GM12872 (cell line): ENCODE results near the gene KCTD2.

Source experiments
- TF ChIP-seq, protein P1 (sequence below): IDR thresholded peaks from 3 replicates; pipeline ENCODE4 v1.5.1; 2011; ENCODE audit warnings: low read depth, mild to moderate bottlenecking, low read length, moderate library complexity; ENCODE audit not compliant: insufficient read depth

The KCTD2 gene

GRCh38 chr17:75097865-75098264 lies 50.8 kb downstream of the KCTD2 start:
- TF ChIP-seq, protein P1, sequence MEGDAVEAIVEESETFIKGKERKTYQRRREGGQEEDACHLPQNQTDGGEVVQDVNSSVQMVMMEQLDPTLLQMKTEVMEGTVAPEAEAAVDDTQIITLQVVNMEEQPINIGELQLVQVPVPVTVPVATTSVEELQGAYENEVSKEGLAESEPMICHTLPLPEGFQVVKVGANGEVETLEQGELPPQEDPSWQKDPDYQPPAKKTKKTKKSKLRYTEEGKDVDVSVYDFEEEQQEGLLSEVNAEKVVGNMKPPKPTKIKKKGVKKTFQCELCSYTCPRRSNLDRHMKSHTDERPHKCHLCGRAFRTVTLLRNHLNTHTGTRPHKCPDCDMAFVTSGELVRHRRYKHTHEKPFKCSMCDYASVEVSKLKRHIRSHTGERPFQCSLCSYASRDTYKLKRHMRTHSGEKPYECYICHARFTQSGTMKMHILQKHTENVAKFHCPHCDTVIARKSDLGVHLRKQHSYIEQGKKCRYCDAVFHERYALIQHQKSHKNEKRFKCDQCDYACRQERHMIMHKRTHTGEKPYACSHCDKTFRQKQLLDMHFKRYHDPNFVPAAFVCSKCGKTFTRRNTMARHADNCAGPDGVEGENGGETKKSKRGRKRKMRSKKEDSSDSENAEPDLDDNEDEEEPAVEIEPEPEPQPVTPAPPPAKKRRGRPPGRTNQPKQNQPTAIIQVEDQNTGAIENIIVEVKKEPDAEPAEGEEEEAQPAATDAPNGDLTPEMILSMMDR = no peak

DNA sequence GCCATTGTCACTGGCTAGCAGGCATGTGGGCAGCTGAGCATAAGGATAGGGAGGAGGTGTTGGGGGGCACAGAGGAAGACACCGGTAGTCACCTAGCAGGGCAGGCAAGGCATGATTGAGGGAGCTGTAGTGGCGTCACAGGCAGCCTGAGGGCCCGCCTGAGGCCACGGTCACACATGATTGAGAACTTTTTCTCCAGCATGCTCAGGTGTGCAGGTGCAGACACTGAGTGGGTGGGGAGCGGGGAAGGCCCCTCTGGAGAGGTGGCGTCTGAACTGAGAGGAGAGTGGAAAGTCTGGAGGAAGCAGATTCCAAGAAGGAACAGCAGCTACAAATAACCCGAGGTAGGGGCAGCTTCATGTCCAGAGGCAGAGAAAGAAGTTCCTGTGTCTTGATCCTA lies 51.8 kb downstream of the KCTD2 start:
- TF ChIP-seq, protein P1 = no peak

- TF ChIP-seq, protein P1 = no peak
These were observed 53.0 kb downstream of the KCTD2 start for GRCh38 chr17:75099881-75100595.

DNA sequence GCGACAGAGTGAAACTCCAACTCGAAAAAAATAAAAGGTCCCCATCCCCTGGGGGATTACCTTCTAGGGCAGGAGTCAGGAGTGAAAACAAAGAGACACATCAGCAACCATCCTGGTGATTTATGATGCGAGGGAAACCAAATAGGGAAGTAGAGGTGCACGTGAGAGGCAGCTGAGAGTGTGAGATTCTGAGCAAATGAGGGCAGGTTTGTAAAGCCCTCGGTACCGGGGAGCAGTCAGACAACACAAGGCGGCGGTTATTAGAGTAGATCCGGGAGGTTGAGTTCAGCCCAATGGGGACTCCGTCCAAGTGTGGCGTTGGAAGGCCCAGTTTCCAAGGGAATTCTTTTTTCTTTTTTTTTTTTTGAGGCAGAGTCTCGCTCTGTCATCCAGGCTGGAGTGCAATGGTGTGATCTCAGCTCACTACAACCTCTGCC lies 55.4 kb downstream of the KCTD2 start:
- TF ChIP-seq, protein P1 = no peak

DNA sequence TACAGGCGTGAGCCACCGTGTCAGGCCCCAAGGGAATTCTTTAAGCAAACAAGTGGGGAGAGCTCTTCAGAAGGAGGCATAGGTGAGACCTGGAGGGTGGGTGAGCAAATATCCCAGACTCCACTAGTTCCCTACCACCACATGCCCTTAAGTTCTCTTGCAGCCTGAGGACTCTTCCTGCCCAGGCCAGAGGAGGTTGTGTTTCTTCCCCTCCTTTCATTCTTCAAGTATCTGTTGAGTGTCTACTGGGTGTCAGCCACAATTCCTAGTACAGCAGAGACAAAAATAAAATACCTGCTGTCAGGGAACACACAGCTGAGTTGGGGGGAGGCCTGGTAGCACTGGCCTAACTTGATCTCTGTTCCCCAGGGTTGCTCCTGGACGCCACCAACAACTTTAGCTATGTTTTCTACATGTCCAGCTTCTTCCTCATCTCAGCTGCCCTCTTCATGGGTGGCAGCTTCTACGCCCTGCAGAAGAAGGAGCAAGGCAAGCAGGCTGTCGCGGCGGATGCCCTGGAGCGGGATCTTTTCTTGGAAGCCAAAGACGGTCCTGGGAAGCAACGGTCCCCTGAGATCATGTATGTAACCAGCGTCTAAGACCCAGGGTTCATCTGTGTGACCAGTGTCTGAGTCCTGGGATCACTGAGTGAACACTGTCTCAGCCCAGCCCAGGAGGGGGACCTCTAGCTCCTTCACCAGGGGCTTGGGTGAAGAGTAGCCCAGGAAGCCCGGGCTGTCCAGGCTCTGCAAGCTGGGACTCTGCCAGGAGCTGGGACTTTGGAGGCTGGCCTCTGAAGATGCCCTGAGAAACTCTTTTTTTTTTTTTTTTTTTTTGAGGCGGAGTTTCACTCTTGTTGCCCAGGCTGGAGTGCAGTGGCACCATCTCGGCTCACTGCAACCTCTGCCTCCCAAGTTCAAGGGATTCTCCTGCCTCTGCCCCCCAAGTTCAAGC lies 56.9 kb downstream of the KCTD2 start:
- TF ChIP-seq, protein P1 = no peak

DNA sequence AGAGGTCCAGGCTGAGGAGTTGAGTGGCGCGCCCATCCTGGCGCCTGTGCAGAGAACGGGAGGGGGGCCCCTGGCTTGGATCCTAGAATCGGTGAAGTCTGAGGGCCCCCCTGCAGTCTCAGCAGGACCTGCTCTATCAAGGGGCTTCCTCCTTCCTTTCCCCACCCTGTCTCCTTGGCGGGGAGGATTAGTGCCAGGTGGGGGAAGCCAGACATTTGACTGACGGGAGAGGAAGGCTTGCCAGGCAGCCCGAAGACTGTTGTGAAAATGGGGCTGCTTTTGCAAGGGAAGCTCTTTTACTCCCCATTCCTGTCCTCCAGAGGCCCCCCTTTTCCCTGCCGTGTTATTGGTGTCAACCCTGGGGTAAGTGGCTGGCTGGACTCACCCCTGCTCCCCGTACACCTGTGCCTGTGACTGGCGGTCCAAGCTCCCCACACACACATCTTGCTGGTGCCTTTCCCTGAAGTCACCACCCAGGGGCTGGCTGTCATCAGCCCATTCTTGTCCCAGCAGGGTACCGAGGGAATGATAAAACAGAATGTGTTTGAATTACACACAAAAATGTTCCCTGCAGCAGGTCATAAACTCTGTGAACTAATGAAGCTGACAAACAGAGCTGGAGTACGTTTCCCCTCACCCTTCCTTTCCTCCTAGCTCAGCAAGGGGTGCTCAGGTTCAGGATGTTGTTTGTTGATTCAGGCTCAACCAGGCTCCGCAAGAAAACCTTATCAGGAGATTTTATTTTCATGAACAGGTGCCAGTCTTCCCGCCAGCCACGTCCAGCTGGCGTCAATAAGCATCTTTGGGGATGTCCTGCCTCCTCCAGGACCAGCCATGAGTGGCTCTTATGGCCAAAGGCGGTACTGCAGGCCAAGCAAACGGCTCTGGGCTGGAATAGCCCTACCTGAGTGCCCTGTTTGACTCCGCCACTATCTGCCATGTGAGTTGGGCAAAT lies 58.4 kb downstream of the KCTD2 start:
- TF ChIP-seq, protein P1 = peak; percentile 91
